GM21723 (cell line): Measurements from ENCODE around the gene SLC15A3.
"Not testable (repeated sequence)": the region's sequence is repeated elsewhere in the genome, so short reads cannot be mapped to it uniquely, and the experiment has no call there.

Experiments used
- ATAC-seq: cut with Tn5 transposase; IDR thresholded peaks from one replicate; pipeline ENCODE4 v1.9.1; 2021; ENCODE audit warnings: mild to moderate bottlenecking, moderate library complexity; ENCODE audit not compliant: unreplicated experiment

The SLC15A3 gene

GRCh38 chr11:60917267-60917666 is 34.7 kb downstream of the SLC15A3 start:
- no peak for ATAC-seq

- no peak for ATAC-seq
Measured at GRCh38 chr11:60916669-60917206, 35.2 kb downstream of the SLC15A3 start.

- peak; percentile 50 for ATAC-seq
Measured at GRCh38 chr11:60915248-60915914, 36.6 kb downstream of the SLC15A3 start.

GRCh38 chr11:60914633-60915247 is 37.2 kb downstream of the SLC15A3 start:
- ATAC-seq: peak; percentile 8

- ATAC-seq: peak; percentile 40
Measured at GRCh38 chr11:60913793-60914632, 38.0 kb downstream of the SLC15A3 start, which contains the start of gene TMEM109. Gene TMEM109, plus strand, starts transcription at chr11:60914158. Its CDS starts 5,536 bp downstream, at chr11:60919694.

GRCh38 chr11:60912851-60913528 is 39.0 kb downstream of the SLC15A3 start:
- no peak for ATAC-seq

- no peak for ATAC-seq
Measured at GRCh38 chr11:60912223-60912850, 39.6 kb downstream of the SLC15A3 start.

- ATAC-seq: no peak
Measured at GRCh38 chr11:60910711-60911380, 41.1 kb downstream of the SLC15A3 start.

GRCh38 chr11:60910281-60910687 is 41.7 kb downstream of the SLC15A3 start:
- peak; percentile 40 for ATAC-seq

GRCh38 chr11:60909680-60910280 is 42.2 kb downstream of the SLC15A3 start:
- ATAC-seq: not testable (repeated sequence)

- no peak for ATAC-seq
Measured at GRCh38 chr11:60908803-60909202, 43.2 kb downstream of the SLC15A3 start.

- ATAC-seq: peak; percentile 71
Measured at GRCh38 chr11:60906132-60906972, 45.6 kb downstream of the SLC15A3 start, which contains the start of gene PRPF19. Gene PRPF19, minus strand, starts transcription at chr11:60906585. Its CDS starts 203 bp downstream, at chr11:60906382.

- ATAC-seq: no peak
Measured at GRCh38 chr11:60905551-60906113, 46.3 kb downstream of the SLC15A3 start.

- ATAC-seq: no peak
Measured at GRCh38 chr11:60905047-60905446, 46.9 kb downstream of the SLC15A3 start.

GRCh38 chr11:60902625-60903024 is 49.4 kb downstream of the SLC15A3 start:
- no peak for ATAC-seq

- no peak for ATAC-seq
Measured at GRCh38 chr11:60900673-60901404, 51.1 kb downstream of the SLC15A3 start.

GRCh38 chr11:60899977-60900376 is 52.0 kb downstream of the SLC15A3 start:
- no peak for ATAC-seq
